K562 (cell line): ENCODE measurements around the gene SPATS2. TPM values are rescaled to one million over a fixed set of nuclear protein-coding genes. Genes with fewer than 3 reads are reported as not detected.

Source experiments
- NUFIP1 ChIP-seq: fragments of 450-650 bp; IDR thresholded peaks from 2 replicates; pipeline ENCODE4 v1.6.1; 2018; ENCODE audit not compliant: partially characterized antibody
- PPARD ChIP-seq: fragments of 250-450 bp; sonication (Bioruptor Pico); IDR thresholded peaks from 2 replicates; pipeline ENCODE4 v1.8.0; 2022; ENCODE audit warnings: inconsistent platforms, mild to moderate bottlenecking, moderate library complexity
- SMC3 ChIP-seq: conservative IDR thresholded peaks from 2 replicates; pipeline ENCODE4 v1.6.1; 2011; ENCODE audit warnings: low read depth, low read length, improper control_type of control experiment; ENCODE audit not compliant: insufficient read depth
- SREBF2 ChIP-seq: sonication (generic); formaldehyde crosslinking; IDR thresholded peaks from 2 replicates; pipeline ENCODE4 v1.4.0; 2020; ENCODE audit warnings: mild to moderate bottlenecking, missing genetic modification reagents
- TRIM25 ChIP-seq: fragments of 450-650 bp; IDR thresholded peaks from 2 replicates; pipeline ENCODE4 v1.7.0; 2016; ENCODE audit warnings: borderline replicate concordance
- ZBTB40 ChIP-seq, 2 experiments: fragments of 450-650 bp in 1 of 2; sonication (generic) in 1 of 2; formaldehyde crosslinking in 1 of 2; IDR thresholded peaks; 2 replicates each; pipeline versions ENCODE4 v1.7.1 to v1.9.0; 2016 to 2022; ENCODE audit warnings: inconsistent platforms in 1 of 2, mild to moderate bottlenecking in 1 of 2, missing genetic modification reagents in 1 of 2
- ZNF311 ChIP-seq: fragments of 250-450 bp; sonication (Bioruptor Pico); IDR thresholded peaks from 2 replicates; pipeline ENCODE4 v1.4.0; 2020; ENCODE audit warnings: mild to moderate bottlenecking, moderate library complexity
- polyA plus RNA-seq, 8 experiments: library from polyadenylated mRNA; depleted of rRNA in 4 of 8; stranded (reverse) in 5 of 8; unstranded in 3 of 8; fragments of >200 nt; fragmentation: Nextera tagmentation in 2 of 8; fragmentation: Illumina TruSeq in 1 of 8; extraction: Ambion mirVana in 2 of 8; extraction: Trizol in 1 of 8; gene quantifications; 2 replicates each; pipeline versions ENCODE4 v1.2.1 to v1.2.3, GENCODE V29; 2011 to 2014; ENCODE audit warnings: inconsistent platforms in 1 of 8, missing spikeins in 1 of 8
- total RNA-seq, 7 experiments: library from RNA; depleted of rRNA in 6 of 7; stranded (reverse); fragments of >200 nt in 6 of 7; fragmentation: Illumina TruSeq in 2 of 7; extraction: Trizol in 2 of 7; gene quantifications; 2 replicates each; pipeline versions ENCODE4 v1.2.1 to v1.2.3, GENCODE V29; 2011 to 2021; ENCODE audit warnings: low replicate concordance in 1 of 7
- TF ChIP-seq, protein P1 (sequence below): fragments of 450-650 bp; IDR thresholded peaks from 2 replicates; pipeline ENCODE4 v1.6.1; 2018; ENCODE audit warnings: mild to moderate bottlenecking, low read depth; ENCODE audit not compliant: partially characterized antibody
- TF ChIP-seq, protein P2 (sequence below), 2 experiments: fragments of 450-650 bp in 1 of 2; IDR thresholded peaks; 2 replicates each; pipeline ENCODE4 v1.6.1; 2011 to 2017; ENCODE audit warnings: low read depth in 2 of 2, antibody characterized with exemption in 1 of 2, borderline replicate concordance in 1 of 2, low read length in 1 of 2, mild to moderate bottlenecking in 1 of 2, mixed read lengths in 1 of 2; ENCODE audit not compliant: control insufficient read depth in 1 of 2

The SPATS2 gene
- total and polyA plus RNA-seq, 9 of the 15 experiments (the other 6 are each of a cell fraction or from before 2014, with no cell fraction given) = 5.4 to 48.2 (median 17.5) TPM

DNA sequence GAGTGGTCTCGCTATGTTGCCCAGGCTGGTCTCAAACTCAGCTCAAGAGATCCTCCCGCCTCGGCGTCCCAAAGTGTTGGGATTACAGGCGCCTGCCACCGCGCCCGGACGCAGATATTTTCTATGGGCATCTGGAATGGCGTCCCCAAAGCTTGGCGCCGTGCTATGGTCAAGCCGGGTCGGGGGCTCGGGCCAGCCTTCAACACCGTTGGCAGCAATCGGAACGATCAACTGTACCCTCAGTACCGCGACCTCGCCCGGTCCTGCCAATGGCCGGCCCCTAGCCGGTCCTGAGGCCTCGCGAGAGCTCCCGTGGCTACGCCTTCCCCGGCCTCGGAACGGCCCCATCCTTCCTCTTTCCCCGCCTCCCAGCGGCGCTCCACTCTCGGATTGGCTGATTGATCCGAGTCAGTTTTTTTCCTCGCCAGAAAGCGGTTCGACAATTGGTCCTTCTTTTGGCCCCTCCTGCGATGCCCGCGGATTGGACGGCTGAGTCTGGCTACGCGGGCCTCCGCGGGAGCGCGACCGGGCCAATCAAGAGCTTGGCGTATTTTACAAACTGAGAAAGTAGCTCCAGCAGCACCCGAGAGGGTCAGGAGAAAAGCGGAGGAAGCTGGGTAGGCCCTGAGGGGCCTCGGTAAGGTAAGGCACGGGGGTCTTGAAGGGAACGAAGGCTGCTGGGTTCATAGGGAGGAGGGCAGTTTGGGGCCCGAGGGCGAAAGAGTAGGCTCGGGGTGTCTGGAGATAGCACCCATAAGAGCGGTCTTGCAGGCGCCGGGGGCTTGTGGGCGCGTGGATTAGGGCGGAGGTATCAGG is 44.3 kb upstream of the SPATS2 start, which contains the start of gene TROAP (continued):
- TF ChIP-seq ZBTB40 (IDR thresholded peaks at IDR 0.05) (0 out of 2 replicates have a peak, but pooled peaks have one; percentile 13), ZBTB40 (CRISPR knock-in tag; IDR thresholded peaks at IDR 0.05) (no peak), TRIM25 (no peak), SREBF2 (no peak), ZNF311 (CRISPR knock-in tag) (no peak), NUFIP1 (no peak), SMC3 (no peak), PPARD (CRISPR knock-in tag) (no peak)
- TF ChIP-seq, protein P1, sequence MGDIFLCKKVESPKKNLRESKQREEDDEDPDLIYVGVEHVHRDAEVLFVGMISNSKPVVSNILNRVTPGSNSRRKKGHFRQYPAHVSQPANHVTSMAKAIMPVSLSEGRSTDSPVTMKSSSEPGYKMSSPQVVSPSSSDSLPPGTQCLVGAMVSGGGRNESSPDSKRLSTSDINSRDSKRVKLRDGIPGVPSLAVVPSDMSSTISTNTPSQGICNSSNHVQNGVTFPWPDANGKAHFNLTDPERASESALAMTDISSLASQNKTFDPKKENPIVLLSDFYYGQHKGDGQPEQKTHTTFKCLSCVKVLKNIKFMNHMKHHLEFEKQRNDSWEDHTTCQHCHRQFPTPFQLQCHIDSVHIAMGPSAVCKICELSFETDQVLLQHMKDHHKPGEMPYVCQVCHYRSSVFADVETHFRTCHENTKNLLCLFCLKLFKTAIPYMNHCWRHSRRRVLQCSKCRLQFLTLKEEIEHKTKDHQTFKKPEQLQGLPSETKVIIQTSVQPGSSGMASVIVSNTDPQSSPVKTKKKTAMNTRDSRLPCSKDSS = no peak
- TF ChIP-seq, protein P2, sequence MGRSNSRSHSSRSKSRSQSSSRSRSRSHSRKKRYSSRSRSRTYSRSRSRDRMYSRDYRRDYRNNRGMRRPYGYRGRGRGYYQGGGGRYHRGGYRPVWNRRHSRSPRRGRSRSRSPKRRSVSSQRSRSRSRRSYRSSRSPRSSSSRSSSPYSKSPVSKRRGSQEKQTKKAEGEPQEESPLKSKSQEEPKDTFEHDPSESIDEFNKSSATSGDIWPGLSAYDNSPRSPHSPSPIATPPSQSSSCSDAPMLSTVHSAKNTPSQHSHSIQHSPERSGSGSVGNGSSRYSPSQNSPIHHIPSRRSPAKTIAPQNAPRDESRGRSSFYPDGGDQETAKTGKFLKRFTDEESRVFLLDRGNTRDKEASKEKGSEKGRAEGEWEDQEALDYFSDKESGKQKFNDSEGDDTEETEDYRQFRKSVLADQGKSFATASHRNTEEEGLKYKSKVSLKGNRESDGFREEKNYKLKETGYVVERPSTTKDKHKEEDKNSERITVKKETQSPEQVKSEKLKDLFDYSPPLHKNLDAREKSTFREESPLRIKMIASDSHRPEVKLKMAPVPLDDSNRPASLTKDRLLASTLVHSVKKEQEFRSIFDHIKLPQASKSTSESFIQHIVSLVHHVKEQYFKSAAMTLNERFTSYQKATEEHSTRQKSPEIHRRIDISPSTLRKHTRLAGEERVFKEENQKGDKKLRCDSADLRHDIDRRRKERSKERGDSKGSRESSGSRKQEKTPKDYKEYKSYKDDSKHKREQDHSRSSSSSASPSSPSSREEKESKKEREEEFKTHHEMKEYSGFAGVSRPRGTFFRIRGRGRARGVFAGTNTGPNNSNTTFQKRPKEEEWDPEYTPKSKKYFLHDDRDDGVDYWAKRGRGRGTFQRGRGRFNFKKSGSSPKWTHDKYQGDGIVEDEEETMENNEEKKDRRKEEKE (IDR thresholded peaks at IDR 0.05; ENCODE audit: borderline replicate concordance in 1 of 2, control insufficient read depth in 1 of 2, low read depth in 2 of 2, low read length in 1 of 2) = no peak
